T-helper 22 cell (primary cell): Measurements from ENCODE around the gene PROCA1.
"Not testable (repeated sequence)": the region's sequence is repeated elsewhere in the genome, so short reads cannot be mapped to it uniquely, and the experiment has no call there.

Experiments used
- DNase-seq: peaks from one replicate; pipeline ENCODE4 v3.0.0-alpha.2; 2020; ENCODE audit warnings: low read depth

The PROCA1 gene

GRCh38 chr17:28725660-28726225 is 14.1 kb upstream of the PROCA1 start:
- no peak for DNase-seq

GRCh38 chr17:28725166-28725659 is 13.5 kb upstream of the PROCA1 start:
- DNase-seq = no peak

- DNase-seq = no peak
Observed at GRCh38 chr17:28724500-28725165, 12.9 kb upstream of the PROCA1 start.

- DNase-seq = not testable (repeated sequence)
Observed at GRCh38 chr17:28723836-28724499, 12.3 kb upstream of the PROCA1 start.

- no peak for DNase-seq
Observed at GRCh38 chr17:28723159-28723835, 11.6 kb upstream of the PROCA1 start.

- DNase-seq = no peak
Observed at GRCh38 chr17:28722417-28723158, 10.9 kb upstream of the PROCA1 start.

GRCh38 chr17:28720997-28721329 is 9.3 kb upstream of the PROCA1 start:
- not testable (repeated sequence) for DNase-seq

GRCh38 chr17:28720247-28720996 is 8.7 kb upstream of the PROCA1 start:
- no peak for DNase-seq

- DNase-seq = no peak
Observed at GRCh38 chr17:28719021-28719433, 7.3 kb upstream of the PROCA1 start.

GRCh38 chr17:28718333-28719020 is 6.8 kb upstream of the PROCA1 start:
- no peak for DNase-seq

GRCh38 chr17:28717578-28718332 is 6.1 kb upstream of the PROCA1 start, which contains the start of gene RAB34:
Gene RAB34 (minus strand): TSS chr17:28717868. CDS start chr17:28717266, 602 bp downstream.
- DNase-seq = no peak

- no peak for DNase-seq
Observed at GRCh38 chr17:28716740-28717577, 5.3 kb upstream of the PROCA1 start.

- DNase-seq = no peak
Observed at GRCh38 chr17:28715217-28715616, 3.5 kb upstream of the PROCA1 start.

- DNase-seq = no peak
Observed at GRCh38 chr17:28714281-28714680, 2.6 kb upstream of the PROCA1 start.

- no peak for DNase-seq
Observed at GRCh38 chr17:28712705-28713415, 1.2 kb upstream of the PROCA1 start.

GRCh38 chr17:28712032-28712704 is 480 bp upstream of the PROCA1 start:
- peak; percentile 53 for DNase-seq

- DNase-seq = peak; percentile 83
Observed at GRCh38 chr17:28710861-28711722, 596 bp downstream of the PROCA1 start.
